GM12801 (cell line): ENCODE results near the gene METTL22.

Source experiments
- CTCF ChIP-seq: IDR thresholded peaks from one replicate; pipeline ENCODE4 v1.5.1; 2011; ENCODE audit warnings: control low read depth; ENCODE audit not compliant: insufficient read length; ENCODE audit errors: extremely low read depth

METTL22 gene

GRCh38 chr16:8647721-8648318 is 26.3 kb downstream of the METTL22 start:
- no peak for TF ChIP-seq CTCF

- no peak for TF ChIP-seq CTCF
Observed at GRCh38 chr16:8648877-8649276, 27.4 kb downstream of the METTL22 start.

- TF ChIP-seq CTCF: no peak
Observed at GRCh38 chr16:8649829-8650554, 28.5 kb downstream of the METTL22 start.

GRCh38 chr16:8655184-8655717 is 33.8 kb downstream of the METTL22 start:
- no peak for TF ChIP-seq CTCF

GRCh38 chr16:8656376-8656775 is 34.9 kb downstream of the METTL22 start:
- TF ChIP-seq CTCF: no peak

- TF ChIP-seq CTCF: no peak
Observed at GRCh38 chr16:8660841-8661301, 39.4 kb downstream of the METTL22 start.

- TF ChIP-seq CTCF: no peak
Observed at GRCh38 chr16:8661703-8662102, 40.2 kb downstream of the METTL22 start.
